Gastroesophageal sphincter (tissue), 4 donors: ENCODE data around the gene JOSD2. TPM values are rescaled to one million over a fixed set of nuclear protein-coding genes. Genes with fewer than 3 reads are reported as not detected.

Source experiments
- ATAC-seq: fragments of 150-250 bp; one replicate; pipeline ENCODE4 v1.9.1; 2016; ENCODE audit warnings: mild to moderate bottlenecking, moderate library complexity
- H3K27ac ChIP-seq, 4 donors: fragments of 200-600 bp; sonication (generic) in 3 of 4; 1 replicate in 3 of 4; 2 replicates in 1 of 4; pipeline ENCODE4 v1.5.1; 2016 to 2019
- H3K27me3 ChIP-seq: fragments of 200-600 bp; sonication (generic); one replicate; pipeline ENCODE4 v1.5.1; 2019
- H3K36me3 ChIP-seq, 2 donors: fragments of 200-600 bp; sonication (generic); one replicate each; pipeline ENCODE4 v1.5.1; 2019; ENCODE audit warnings: control low read depth in 1 of 2
- H3K4me1 ChIP-seq, 3 donors: fragments of 200-600 bp; sonication (generic); 1 replicate in 2 of 3; 2 replicates in 1 of 3; pipeline ENCODE4 v1.5.1; 2016 to 2019; ENCODE audit warnings: control low read depth in 2 of 3
- H3K4me3 ChIP-seq, 2 donors: fragments of 200-600 bp; sonication (generic); one replicate each; pipeline ENCODE4 v1.5.1; 2019; ENCODE audit warnings: mild to moderate bottlenecking in 1 of 2, moderate library complexity in 1 of 2
- H3K9me3 ChIP-seq, 3 donors: fragments of 200-600 bp; sonication (generic); one replicate each; pipeline ENCODE4 v1.5.1; 2017 to 2019; ENCODE audit warnings: control low read depth in 2 of 3
- EP300 ChIP-seq: sonication (generic); formaldehyde crosslinking; IDR thresholded peaks from one replicate; pipeline ENCODE4 v1.6.1; 2017; ENCODE audit warnings: antibody characterized with exemption, mild to moderate bottlenecking
- POLR2A ChIP-seq, 2 donors: fragments of 450-650 bp; IDR thresholded peaks; one replicate each; pipeline ENCODE4 v1.6.1; 2017; ENCODE audit warnings: antibody characterized with exemption in 2 of 2, mild to moderate bottlenecking in 2 of 2, moderate library complexity in 1 of 2
- POLR2AphosphoS5 ChIP-seq: sonication (generic); formaldehyde crosslinking; IDR thresholded peaks from one replicate; pipeline ENCODE4 v1.6.1; 2017; ENCODE audit warnings: antibody characterized with exemption
- WGBS, 2 donors: methylation state at CpG; one replicate each; pipeline ENCODE4 v1.1.5; 2018; ENCODE audit warnings: low coverage in 1 of 2; 5-methylcytosine and 5-hydroxymethylcytosine counted together
- total RNA-seq, 4 donors: library from RNA; depleted of rRNA; stranded (reverse); fragments of >200 nt; gene quantifications; one replicate each; pipeline ENCODE4 v1.1.0, GENCODE V29; 2016
- TF ChIP-seq, protein P1 (sequence below), 4 experiments: fragments of 200-600 bp in 2 of 4; fragments of 450-650 bp in 2 of 4; sonication (generic) in 1 of 4; IDR thresholded peaks; one replicate each; pipeline ENCODE4 v1.5.1; 2017 to 2019; ENCODE audit warnings: antibody characterized with exemption in 4 of 4, mild to moderate bottlenecking in 2 of 4, moderate library complexity in 2 of 4

JOSD2 gene
- total RNA-seq, 4 donors from 2014 or later, result 16.1 to 39.8 (median 26.1) TPM

DNA sequence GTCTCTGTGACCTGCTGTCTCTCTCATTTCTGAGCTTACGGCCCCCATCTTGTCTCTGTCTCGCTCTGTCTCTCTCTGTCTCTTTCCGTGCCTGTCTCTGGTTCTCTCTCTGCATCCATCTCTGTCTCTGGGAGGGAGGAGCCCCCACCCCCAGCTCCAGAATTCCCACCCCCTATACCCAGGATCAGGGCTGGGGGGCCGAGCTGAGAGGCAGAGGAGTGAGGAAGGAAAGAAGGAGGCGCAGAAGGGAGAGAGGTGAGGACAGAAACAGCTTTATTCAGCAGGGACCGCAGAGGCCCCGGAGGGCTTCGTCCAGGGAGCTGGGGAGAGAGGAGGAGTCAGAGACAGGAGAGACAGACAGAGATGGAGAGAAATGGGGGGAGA, 14.0 kb downstream of the JOSD2 start:
- ATAC-seq, result no peak
- TF ChIP-seq POLR2A (IDR thresholded peaks at IDR 0.05), result no peak
- H3K4me3 ChIP-seq, result no peak overlapping the region
- peaks cover 0 to 20% (median 0%) of the 10 kb centered on the region in 3 donors for H3K4me1 ChIP-seq
- no peaks in the 10 kb centered on the region for H3K27me3 ChIP-seq
- 32 to 59% methylated on average over 3 to 4 of the region's 8 CpGs for WGBS, 2 donors
- H3K36me3 ChIP-seq, result no peaks in the 10 kb centered on the region
- no peak overlapping the region for H3K27ac ChIP-seq
- no peaks in the 10 kb centered on the region for H3K9me3 ChIP-seq

DNA sequence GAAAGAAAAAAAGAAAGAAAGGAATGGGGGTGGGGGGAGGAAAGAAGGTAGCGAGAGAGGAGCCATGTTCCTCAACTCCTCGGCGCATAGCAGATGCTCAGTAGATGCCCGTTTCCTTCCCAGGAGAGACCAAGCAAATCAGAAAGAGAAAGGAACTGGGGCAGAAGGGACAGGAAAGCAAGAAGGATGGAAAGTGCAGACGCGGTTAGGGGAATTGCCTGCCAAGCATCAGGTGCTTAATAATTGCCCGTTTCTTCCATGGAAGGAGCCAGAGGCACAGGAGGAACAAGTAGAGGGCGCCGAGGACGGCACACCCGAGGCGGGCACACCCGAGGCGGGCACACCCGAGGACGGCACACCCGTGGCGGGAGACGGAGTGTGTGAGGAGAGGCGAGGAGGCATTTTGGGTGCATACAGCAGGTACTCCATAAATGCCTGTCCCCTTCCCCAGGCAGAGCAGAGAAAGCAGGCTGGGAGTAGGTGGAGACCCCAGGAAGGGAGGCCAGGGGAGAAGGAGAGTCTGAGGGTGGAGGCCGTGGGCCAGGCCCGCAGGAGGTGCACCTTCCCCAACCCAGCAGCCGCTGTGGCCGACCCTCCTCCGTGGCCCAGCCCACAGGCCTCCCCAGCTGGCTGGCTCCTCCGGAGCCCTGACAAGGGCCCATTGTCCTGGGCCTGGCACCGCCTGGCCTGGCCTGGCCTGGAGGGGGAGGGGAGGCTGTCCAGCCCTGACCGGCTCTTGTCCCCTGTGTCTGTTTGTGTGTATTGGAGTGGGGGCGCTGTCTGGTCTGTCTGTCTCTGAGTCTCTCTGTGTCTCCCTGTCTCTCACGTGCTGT, 14.6 kb downstream of the JOSD2 start:
- peaks cover 0 to 14% (median 0%) of the 10 kb centered on the region in 3 donors for H3K4me1 ChIP-seq
- no peaks in the 10 kb centered on the region for H3K9me3 ChIP-seq
- no peaks in the 10 kb centered on the region for H3K36me3 ChIP-seq
- no peak overlapping the region for H3K27ac ChIP-seq
- 61 to 81% methylated on average over 12 to 21 of the region's 30 CpGs for WGBS, 2 donors
- TF ChIP-seq POLR2A (IDR thresholded peaks at IDR 0.05) (no peak), EP300 (no peak), POLR2AphosphoS5 (no peak)
- TF ChIP-seq, protein P1, sequence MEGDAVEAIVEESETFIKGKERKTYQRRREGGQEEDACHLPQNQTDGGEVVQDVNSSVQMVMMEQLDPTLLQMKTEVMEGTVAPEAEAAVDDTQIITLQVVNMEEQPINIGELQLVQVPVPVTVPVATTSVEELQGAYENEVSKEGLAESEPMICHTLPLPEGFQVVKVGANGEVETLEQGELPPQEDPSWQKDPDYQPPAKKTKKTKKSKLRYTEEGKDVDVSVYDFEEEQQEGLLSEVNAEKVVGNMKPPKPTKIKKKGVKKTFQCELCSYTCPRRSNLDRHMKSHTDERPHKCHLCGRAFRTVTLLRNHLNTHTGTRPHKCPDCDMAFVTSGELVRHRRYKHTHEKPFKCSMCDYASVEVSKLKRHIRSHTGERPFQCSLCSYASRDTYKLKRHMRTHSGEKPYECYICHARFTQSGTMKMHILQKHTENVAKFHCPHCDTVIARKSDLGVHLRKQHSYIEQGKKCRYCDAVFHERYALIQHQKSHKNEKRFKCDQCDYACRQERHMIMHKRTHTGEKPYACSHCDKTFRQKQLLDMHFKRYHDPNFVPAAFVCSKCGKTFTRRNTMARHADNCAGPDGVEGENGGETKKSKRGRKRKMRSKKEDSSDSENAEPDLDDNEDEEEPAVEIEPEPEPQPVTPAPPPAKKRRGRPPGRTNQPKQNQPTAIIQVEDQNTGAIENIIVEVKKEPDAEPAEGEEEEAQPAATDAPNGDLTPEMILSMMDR (IDR thresholded peaks at IDR 0.05), result no peak
- no peak overlapping the region for H3K4me3 ChIP-seq
- peaks cover under 1% of the 10 kb centered on the region for H3K27me3 ChIP-seq
- ATAC-seq, result peak; percentile 25

GRCh38 chr19:50495020-50495531, 15.9 kb downstream of the JOSD2 start:
- WGBS, 2 donors, result 78 to 96% methylated on average over 4 to 5 of the region's 5 CpGs
- Histone ChIP-seq H3K27me3 (peaks cover 13% of the 10 kb centered on the region), H3K4me1 (peaks cover 0 to under 1% (median 0%) of the 10 kb centered on the region in 3 donors), H3K4me3 (no peak overlapping the region), H3K36me3 (peaks cover 0 to 5% of the 10 kb centered on the region in 2 donors), H3K27ac (no peak overlapping the region), H3K9me3 (no peaks in the 10 kb centered on the region)
- ATAC-seq, result no peak
- no peak for TF ChIP-seq POLR2AphosphoS5
- no peak for TF ChIP-seq POLR2A (IDR thresholded peaks at IDR 0.05)
- TF ChIP-seq EP300, result no peak
- TF ChIP-seq, protein P1 (IDR thresholded peaks at IDR 0.05), result no peak

- TF ChIP-seq POLR2AphosphoS5 (no peak), POLR2A (IDR thresholded peaks at IDR 0.05) (no peak), EP300 (no peak)
- TF ChIP-seq, protein P1 (IDR thresholded peaks at IDR 0.05), result no peak
- H3K4me1 ChIP-seq, result no peaks in the 10 kb centered on the region
- H3K4me3 ChIP-seq, result no peak overlapping the region
- 46% methylated on average over 5 to 6 of the region's 7 CpGs for WGBS, 2 donors
- no peak overlapping the region for H3K27ac ChIP-seq
- ATAC-seq, result no peak
- no peaks in the 10 kb centered on the region for H3K9me3 ChIP-seq
- peaks cover 20% of the 10 kb centered on the region for H3K27me3 ChIP-seq
- peaks cover 0 to 7% of the 10 kb centered on the region in 2 donors for H3K36me3 ChIP-seq
Observed at GRCh38 chr19:50494186-50495019, 16.6 kb downstream of the JOSD2 start.

- Histone ChIP-seq H3K27me3 (peaks cover 31% of the 10 kb centered on the region), H3K27ac (no peak overlapping the region), H3K36me3 (peaks cover 0 to 7% of the 10 kb centered on the region in 2 donors), H3K4me3 (no peak overlapping the region), H3K4me1 (no peaks in the 10 kb centered on the region), H3K9me3 (no peaks in the 10 kb centered on the region)
- WGBS, 2 donors, result 51 to 52% methylated on average over 4 to 5 of the region's 8 CpGs
- no peak for ATAC-seq
- TF ChIP-seq EP300 (no peak), POLR2AphosphoS5 (no peak), POLR2A (IDR thresholded peaks at IDR 0.05) (no peak)
- TF ChIP-seq, protein P1 (IDR thresholded peaks at IDR 0.05), result no peak
Observed at GRCh38 chr19:50493171-50493570, 17.8 kb downstream of the JOSD2 start.
